ENCODE data around the gene AGBL4.
A peak's percentile ranks its signal among the peaks of the same experiment; 100 is the strongest.

Gene AGBL4

DNA sequence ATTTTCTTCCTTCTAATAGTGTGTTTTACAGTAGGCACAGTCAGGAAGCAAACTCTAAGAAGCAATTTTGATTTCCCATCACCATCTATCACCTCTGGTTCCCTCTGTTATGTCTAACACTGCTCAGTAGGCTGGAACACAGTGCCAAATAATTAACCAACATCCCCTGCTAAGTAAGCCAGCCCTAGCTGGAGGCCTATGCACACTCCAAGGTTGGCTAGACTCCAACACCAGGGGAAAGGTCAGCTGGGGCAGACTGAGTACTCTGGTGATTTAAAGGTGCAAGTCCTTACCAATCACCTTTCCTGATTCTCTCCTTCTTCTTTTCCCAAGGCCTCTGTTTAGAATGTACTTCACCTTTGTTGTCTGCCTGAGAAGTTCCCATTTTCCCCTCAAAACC, 1200.6 kb downstream of the AGBL4 start:
- DNase-seq (ENCODE audit: low read depth): no peak

DNA sequence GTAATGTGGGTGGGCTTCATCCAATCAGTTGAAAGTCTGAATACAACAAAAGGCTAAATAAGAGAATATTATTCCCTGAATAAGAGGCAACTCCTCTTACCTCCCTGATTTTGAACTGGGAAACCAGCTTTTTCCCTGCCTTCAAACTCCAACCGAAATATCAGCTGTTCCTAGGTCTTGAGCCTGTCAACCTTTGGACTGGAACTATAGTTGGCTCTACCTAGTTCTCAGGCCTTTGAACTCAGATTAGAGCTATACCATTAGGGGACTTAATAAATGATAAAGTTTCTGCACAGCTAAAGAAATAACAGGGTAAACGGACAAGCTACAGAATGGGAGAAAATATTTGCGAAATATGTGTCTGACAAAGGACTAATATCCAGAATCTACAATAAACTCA, 1203.3 kb downstream of the AGBL4 start:
- no peak for DNase-seq (ENCODE audit: low read depth)

GRCh38 chr1:48817505-48818114, 1206.1 kb downstream of the AGBL4 start:
- DNase-seq (ENCODE audit: low read depth): peak; percentile 10

- no peak for DNase-seq (ENCODE audit: low read depth)
Measured at GRCh38 chr1:48810740-48811139, 1213.0 kb downstream of the AGBL4 start.

DNA sequence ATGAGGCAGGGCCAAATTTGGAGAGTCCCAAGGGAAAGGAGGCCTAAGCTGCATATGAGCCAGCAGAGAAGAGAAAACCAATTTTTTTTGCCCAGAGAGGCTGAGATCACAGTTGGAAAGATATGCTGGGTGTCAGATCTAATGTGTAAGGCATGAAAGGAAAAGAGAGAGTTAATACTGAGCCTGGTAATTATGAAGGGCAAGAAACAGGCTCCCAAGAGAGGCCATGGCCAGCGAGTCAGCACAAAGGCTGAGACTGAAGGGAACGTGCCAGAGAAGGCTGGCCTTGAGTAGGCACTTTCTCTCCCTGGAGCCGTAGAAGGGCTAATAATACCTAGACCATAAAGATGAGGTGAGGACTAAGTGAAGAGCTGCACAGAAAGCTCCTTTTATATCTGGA, 1215.3 kb downstream of the AGBL4 start:
- no peak for DNase-seq (ENCODE audit: low read depth)

- DNase-seq (ENCODE audit: low read depth): no peak
Measured at GRCh38 chr1:48807554-48808260, 1216.0 kb downstream of the AGBL4 start.

- DNase-seq (ENCODE audit: low read depth): no peak
Measured at GRCh38 chr1:48803474-48803873, 1220.3 kb downstream of the AGBL4 start.

DNA sequence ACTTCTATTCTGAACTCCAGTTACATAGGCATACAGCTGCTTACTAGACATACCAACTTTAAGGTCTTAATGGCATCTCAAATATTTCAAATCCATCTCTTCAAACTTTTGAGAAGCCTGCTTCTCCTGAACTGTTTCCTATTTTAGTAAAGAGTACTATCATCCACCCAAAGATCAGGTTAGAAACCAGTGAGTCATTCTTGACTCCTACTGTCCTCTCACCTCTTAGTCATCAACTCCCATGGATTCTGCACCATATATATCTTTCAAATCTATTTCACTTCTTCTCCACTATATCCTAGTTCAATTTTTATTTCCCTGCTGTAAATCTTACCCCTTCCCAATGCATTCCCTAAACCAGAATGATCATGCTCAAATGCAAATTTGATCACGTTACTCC, 1228.9 kb downstream of the AGBL4 start:
- no peak for DNase-seq (ENCODE audit: low read depth)

GRCh38 chr1:48793863-48794262, 1229.9 kb downstream of the AGBL4 start:
- DNase-seq (ENCODE audit: low read depth): no peak

GRCh38 chr1:48792961-48793360, 1230.8 kb downstream of the AGBL4 start:
- no peak for DNase-seq (ENCODE audit: low read depth)

GRCh38 chr1:48790397-48790796, 1233.4 kb downstream of the AGBL4 start:
- DNase-seq (ENCODE audit: low read depth): no peak

DNA sequence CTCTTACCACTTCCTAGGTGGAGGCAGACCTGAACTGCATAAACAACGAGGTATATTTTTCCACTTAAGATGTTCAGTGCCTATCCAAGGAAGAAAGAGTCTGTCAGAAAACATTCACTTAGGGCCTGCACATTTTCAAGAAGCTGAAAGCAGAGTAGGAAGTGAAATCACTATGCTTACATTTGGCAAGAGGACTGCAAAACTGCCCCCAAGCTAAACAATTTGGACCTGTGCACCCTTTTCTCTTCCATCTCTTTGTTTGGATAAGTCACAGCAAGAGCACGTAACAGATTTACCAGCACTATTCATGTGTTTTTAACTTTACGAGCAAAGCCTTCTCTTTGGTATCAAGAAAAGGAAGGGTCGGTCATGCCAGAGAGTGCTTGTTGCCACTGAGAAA, 1233.9 kb downstream of the AGBL4 start:
- no peak for DNase-seq (ENCODE audit: low read depth)

DNA sequence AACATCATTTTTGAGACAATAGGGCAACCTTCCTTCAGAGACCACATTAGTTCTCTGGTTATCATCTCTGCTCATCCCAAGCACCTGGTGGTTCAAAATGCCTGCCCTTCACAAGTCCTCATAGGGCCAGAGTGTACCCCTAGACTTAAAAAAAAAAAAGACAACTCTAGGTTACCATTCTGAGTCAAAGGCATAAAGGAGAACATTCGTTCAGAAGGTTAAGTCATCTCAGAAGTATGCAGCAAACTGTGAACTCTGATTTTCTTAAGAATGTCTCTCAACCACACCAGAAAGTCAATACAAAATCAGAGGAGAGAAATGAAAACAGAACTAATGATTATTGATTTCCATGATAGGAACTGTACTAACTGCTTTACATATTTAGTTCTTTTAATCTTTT, 1237.9 kb downstream of the AGBL4 start:
- no peak for DNase-seq (ENCODE audit: low read depth)

DNA sequence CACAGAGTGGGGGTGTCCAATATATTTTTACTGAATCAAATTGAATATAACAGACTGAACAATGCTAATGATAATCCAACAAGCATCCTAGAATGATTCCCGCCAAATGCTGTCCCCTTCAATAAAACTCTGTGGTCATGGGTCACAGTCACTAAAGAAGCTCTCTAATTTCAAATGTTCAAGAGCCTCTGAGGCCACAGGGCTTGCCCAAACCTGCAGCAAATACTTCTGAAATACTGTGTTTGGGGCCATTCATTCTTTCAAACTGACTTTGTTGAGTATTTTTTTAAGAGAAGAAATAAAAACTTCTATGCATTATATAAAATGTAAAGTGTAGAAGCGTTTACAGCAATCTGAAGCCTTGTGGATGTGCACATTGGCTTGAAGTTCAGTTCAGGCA, 1239.5 kb downstream of the AGBL4 start:
- no peak for DNase-seq (ENCODE audit: low read depth)

DNA sequence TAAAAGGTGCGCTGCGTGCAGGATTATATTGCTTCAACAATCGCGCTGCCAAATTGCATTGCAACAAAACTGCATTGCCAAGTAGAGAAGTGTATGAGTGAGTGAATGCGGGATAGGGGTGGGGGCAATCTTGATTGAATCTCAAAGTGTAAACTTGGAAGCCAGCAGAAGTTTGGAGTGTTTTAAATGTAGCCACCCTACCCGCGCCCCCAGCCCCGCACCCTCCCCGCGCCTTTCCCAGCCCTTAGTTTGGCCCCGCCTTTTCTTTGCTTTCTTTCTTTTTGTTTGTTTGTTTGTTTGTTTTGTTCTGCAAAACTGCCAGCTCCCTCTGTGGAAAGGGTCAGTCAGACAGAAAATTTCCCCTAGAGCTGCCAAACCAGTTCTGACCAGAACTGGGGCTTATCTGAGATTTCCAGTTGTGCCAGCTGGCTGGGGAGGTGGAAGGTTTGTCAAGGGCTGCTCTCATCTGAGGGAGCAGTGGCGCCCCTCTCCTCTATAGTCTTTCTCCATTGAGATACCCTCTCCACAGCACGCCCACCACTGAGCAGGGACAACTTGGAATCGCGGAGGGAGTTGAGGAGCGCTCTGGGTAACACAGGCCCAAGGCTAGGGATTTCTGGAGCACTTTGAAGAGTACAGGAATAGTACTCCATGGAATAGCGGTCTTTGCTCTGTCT, 1246.4 kb downstream of the AGBL4 start:
- DNase-seq (ENCODE audit: low read depth): no peak

- no peak for DNase-seq (ENCODE audit: low read depth)
Measured at GRCh38 chr1:48776393-48777218, 1247.1 kb downstream of the AGBL4 start, which contains the start of gene BEND5. TSS of gene BEND5 (minus strand) at chr1:48776891. CDS start at chr1:48776831, 60 bp downstream.

GRCh38 chr1:48775831-48776392, 1247.8 kb downstream of the AGBL4 start:
- no peak for DNase-seq (ENCODE audit: low read depth)

- no peak for DNase-seq (ENCODE audit: low read depth)
Measured at GRCh38 chr1:48773133-48773532, 1250.6 kb downstream of the AGBL4 start.

DNA sequence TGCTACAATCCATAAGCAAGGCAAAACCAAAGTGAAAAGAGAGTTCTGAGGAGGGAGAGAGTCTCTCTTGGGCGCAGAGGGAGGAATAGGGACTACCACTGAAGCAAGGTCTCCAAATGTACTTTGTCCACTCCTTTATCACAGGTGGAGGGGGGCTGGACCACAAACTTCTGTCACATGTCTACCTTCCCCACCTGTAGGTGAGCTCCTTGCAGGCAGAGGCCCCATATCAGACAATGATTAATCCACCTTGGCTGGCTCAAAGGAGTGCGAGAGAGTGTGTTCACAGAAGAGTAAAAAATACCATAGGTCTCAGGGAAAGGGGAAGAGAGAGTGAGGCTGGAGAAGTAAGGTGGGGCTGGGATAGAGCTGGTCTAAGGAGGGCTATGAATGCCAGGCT, 1251.5 kb downstream of the AGBL4 start:
- DNase-seq (ENCODE audit: low read depth): no peak

GRCh38 chr1:48771561-48771960, 1252.2 kb downstream of the AGBL4 start:
- no peak for DNase-seq (ENCODE audit: low read depth)

GRCh38 chr1:48767975-48768510, 1255.7 kb downstream of the AGBL4 start:
- no peak for DNase-seq (ENCODE audit: low read depth)

GRCh38 chr1:48765335-48765734, 1258.4 kb downstream of the AGBL4 start:
- DNase-seq (ENCODE audit: low read depth): no peak
